ENCODE data around the gene NRARP.
"Not testable (repeated sequence)": the region's sequence is repeated elsewhere in the genome, so short reads cannot be mapped to it uniquely, and the experiment has no call there.

The NRARP gene

DNA sequence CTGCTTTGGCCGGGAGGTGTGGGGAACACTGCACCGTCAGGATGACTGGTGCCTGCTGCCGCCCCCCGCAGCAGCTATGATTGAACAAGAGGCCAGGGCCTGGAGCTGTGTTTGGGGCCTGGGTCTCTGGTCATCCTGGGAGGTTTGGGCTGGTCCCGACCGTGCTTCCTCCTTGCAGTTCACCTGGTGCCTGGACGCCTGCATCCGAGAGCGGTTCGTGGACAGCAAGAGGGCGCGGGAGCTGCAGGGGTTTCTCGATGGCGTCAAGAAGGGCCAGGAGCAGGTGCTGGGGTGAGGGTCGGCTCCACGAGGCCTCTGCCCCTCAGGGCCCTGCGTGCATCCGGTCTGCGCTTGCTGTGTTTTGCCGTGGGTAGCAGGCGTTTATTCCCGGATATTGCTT is 38.0 kb downstream of the NRARP start:
- DNase-seq (ENCODE audit: low spot score) (peak; percentile 58), ATAC-seq (ENCODE audit: low read depth) (no peak)
- Histone ChIP-seq H3K36me3 (ENCODE audit: low read depth) (peaks cover 70% of the 10 kb centered on the region), H3K27ac (ENCODE audit: poor library complexity, severe bottlenecking) (no peak overlapping the region), H3K4me3 (ENCODE audit: severe bottlenecking) (no peak overlapping the region), H3K4me1 (ENCODE audit: insufficient read depth, poor library complexity, severe bottlenecking) (no peaks in the 10 kb centered on the region), H3K9me3 (ENCODE audit: severe bottlenecking) (no peaks in the 10 kb centered on the region), H3K27me3 (ENCODE audit: insufficient read depth, poor library complexity, severe bottlenecking) (no peaks in the 10 kb centered on the region)
- TF ChIP-seq, protein P1, sequence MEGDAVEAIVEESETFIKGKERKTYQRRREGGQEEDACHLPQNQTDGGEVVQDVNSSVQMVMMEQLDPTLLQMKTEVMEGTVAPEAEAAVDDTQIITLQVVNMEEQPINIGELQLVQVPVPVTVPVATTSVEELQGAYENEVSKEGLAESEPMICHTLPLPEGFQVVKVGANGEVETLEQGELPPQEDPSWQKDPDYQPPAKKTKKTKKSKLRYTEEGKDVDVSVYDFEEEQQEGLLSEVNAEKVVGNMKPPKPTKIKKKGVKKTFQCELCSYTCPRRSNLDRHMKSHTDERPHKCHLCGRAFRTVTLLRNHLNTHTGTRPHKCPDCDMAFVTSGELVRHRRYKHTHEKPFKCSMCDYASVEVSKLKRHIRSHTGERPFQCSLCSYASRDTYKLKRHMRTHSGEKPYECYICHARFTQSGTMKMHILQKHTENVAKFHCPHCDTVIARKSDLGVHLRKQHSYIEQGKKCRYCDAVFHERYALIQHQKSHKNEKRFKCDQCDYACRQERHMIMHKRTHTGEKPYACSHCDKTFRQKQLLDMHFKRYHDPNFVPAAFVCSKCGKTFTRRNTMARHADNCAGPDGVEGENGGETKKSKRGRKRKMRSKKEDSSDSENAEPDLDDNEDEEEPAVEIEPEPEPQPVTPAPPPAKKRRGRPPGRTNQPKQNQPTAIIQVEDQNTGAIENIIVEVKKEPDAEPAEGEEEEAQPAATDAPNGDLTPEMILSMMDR (IDR thresholded peaks at IDR 0.05; ENCODE audit: poor library complexity, severe bottlenecking): no peak

DNA sequence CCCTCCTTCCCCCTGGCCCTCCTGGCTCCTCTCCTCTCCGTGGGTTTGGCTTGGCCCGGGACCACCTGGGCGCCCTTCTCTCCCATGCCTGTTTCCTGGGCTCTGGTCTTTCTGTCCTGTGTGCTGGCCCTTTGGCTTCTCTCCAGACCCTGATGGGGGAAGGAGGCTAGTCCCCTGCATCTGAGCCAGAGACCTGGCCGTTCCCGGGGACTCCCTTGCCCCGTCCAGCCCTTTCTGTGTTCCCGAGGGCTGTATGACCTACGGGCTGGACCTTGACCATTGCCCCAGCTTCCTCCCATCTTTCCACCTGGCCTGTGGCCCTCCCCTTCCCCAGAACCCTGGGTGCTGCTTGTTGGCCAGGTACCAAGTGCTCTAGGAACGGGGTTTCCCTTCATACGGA is 38.6 kb downstream of the NRARP start:
- ATAC-seq (ENCODE audit: low read depth) (no peak), DNase-seq (ENCODE audit: low spot score) (peak; percentile 36)
- Histone ChIP-seq H3K4me3 (ENCODE audit: severe bottlenecking) (no peak overlapping the region), H3K4me1 (ENCODE audit: insufficient read depth, poor library complexity, severe bottlenecking) (no peaks in the 10 kb centered on the region), H3K27ac (ENCODE audit: poor library complexity, severe bottlenecking) (no peak overlapping the region), H3K36me3 (ENCODE audit: low read depth) (peaks cover 70% of the 10 kb centered on the region), H3K9me3 (ENCODE audit: severe bottlenecking) (no peaks in the 10 kb centered on the region), H3K27me3 (ENCODE audit: insufficient read depth, poor library complexity, severe bottlenecking) (no peaks in the 10 kb centered on the region)
- TF ChIP-seq, protein P1 (IDR thresholded peaks at IDR 0.05; ENCODE audit: poor library complexity, severe bottlenecking): no peak

DNA sequence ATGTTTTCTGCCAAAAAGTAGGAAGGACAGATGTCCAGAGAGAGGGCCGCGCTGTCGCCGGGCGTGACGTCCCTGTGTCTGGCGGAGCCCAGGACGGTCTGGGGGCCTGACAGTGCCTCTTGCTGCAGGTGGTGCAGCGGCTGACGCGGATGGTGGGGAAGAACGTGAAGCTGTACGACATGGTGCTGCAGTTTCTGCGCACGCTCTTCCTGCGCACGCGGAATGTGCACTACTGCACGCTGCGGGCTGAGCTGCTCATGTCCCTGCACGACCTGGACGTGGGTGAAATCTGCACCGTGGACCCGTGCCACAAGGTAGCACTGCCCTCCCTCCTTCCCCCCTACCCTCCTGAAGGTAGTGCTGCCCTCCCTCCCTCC is 39.2 kb downstream of the NRARP start:
- ATAC-seq (ENCODE audit: low read depth): no peak
- H3K9me3 ChIP-seq (ENCODE audit: severe bottlenecking): no peaks in the 10 kb centered on the region
- no peaks in the 10 kb centered on the region for H3K27me3 ChIP-seq (ENCODE audit: insufficient read depth, poor library complexity, severe bottlenecking)
- H3K4me3 ChIP-seq (ENCODE audit: severe bottlenecking): no peak overlapping the region
- no peaks in the 10 kb centered on the region for H3K4me1 ChIP-seq (ENCODE audit: insufficient read depth, poor library complexity, severe bottlenecking)
- TF ChIP-seq, protein P1 (IDR thresholded peaks at IDR 0.05; ENCODE audit: poor library complexity, severe bottlenecking): no peak
- DNase-seq (ENCODE audit: low spot score): no peak
- no peak overlapping the region for H3K27ac ChIP-seq (ENCODE audit: poor library complexity, severe bottlenecking)
- peaks cover 71% of the 10 kb centered on the region for H3K36me3 ChIP-seq (ENCODE audit: low read depth)

DNA sequence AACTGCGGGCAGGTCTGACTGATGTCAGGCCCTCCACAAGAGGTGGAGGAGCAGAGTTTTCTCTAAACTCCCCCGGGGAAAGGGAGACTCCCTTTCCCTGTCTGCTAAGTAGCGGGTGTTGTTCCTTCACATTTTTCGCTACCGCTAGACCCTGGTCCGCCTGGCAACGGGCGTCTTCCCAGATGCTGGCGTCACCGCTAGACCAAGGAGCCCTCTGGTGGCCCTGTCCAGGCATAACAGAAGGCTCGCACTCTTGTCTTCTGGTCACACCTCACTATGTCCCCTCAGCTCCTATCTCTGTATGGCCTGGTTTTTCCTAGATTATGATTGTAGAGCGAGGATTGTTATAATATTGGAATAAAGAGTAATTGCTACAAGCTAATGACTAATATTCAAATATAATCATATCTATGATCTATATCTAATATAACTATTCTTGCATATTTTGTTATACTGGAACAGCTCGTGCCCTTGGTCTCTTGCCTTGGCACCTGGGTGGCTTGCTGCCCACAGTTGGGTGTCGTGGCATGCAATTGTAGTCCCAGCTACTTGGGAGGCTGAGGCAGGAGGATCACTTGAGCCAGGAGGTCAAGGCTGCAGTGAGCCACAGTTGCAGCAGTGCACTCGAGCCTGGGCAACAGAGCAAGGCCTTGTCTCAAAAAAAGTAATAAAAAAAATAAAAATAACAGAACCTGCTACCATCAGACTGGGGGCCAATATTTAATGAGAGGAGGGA is 39.7 kb downstream of the NRARP start:
- not testable (repeated sequence) for H3K4me1 ChIP-seq (ENCODE audit: insufficient read depth, poor library complexity, severe bottlenecking); H3K4me3 ChIP-seq (ENCODE audit: severe bottlenecking); ATAC-seq (ENCODE audit: low read depth); H3K27me3 ChIP-seq (ENCODE audit: insufficient read depth, poor library complexity, severe bottlenecking); H3K27ac ChIP-seq (ENCODE audit: poor library complexity, severe bottlenecking); H3K9me3 ChIP-seq (ENCODE audit: severe bottlenecking); DNase-seq (ENCODE audit: low spot score)
- TF ChIP-seq, protein P1 (IDR thresholded peaks at IDR 0.05; ENCODE audit: poor library complexity, severe bottlenecking): peak; percentile 70
- H3K36me3 ChIP-seq (ENCODE audit: low read depth): peaks cover 69% of the 10 kb centered on the region

DNA sequence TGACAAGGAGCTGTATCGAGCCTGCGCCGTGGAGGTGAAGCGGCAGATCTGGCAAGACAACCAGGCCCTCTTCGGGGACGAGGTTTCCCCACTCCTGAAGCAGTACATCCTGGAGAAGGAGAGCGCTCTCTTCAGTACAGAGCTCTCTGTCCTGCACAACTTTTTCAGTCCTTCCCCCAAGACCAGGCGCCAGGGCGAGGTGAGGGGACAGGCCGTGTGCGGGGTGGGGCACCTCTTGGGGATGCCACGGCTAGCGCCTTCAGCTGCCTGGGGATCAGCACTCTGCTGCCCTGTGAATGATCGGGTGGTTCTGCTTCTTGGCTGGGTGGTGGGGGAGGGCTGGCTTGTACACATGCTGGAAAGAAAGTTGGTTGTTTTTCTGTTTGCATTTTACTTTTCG is 45.2 kb downstream of the NRARP start:
- Histone ChIP-seq H3K9me3 (ENCODE audit: severe bottlenecking) (no peaks in the 10 kb centered on the region), H3K4me1 (ENCODE audit: insufficient read depth, poor library complexity, severe bottlenecking) (peaks cover 7% of the 10 kb centered on the region), H3K4me3 (ENCODE audit: severe bottlenecking) (no peak overlapping the region), H3K36me3 (ENCODE audit: low read depth) (peaks cover 36% of the 10 kb centered on the region), H3K27ac (ENCODE audit: poor library complexity, severe bottlenecking) (no peak overlapping the region), H3K27me3 (ENCODE audit: insufficient read depth, poor library complexity, severe bottlenecking) (no peaks in the 10 kb centered on the region)
- ATAC-seq (ENCODE audit: low read depth) (no peak), DNase-seq (ENCODE audit: low spot score) (no peak)
- TF ChIP-seq, protein P1 (IDR thresholded peaks at IDR 0.05; ENCODE audit: poor library complexity, severe bottlenecking): no peak

All from RWPE2 (cell line).